Fibroblast of lung (primary cell): ENCODE data around the gene PKD1L1. TPM values are rescaled to one million over a fixed set of nuclear protein-coding genes. Genes with fewer than 3 reads are reported as not detected.
A peak's percentile ranks its signal among the peaks of the same experiment; 100 is the strongest.

Experiments
- DNase-seq, 2 donors: peaks; one replicate each; pipeline versions ENCODE4 v3.0.0 to v3.0.0-alpha.2; 2010; ENCODE audit warnings: low read depth in 2 of 2
- H2AFZ ChIP-seq: 2 replicates; pipeline ENCODE4 v1.5.1; 2012; ENCODE audit warnings: low read length, control low read depth, inconsistent platforms
- H3K27ac ChIP-seq: 2 replicates; pipeline ENCODE4 v1.5.1; 2011; ENCODE audit warnings: low read length, control low read depth; ENCODE audit not compliant: insufficient read depth
- H3K27me3 ChIP-seq: 2 replicates; pipeline ENCODE4 v1.5.1; 2011; ENCODE audit warnings: mild to moderate bottlenecking, low read length; ENCODE audit not compliant: control insufficient read depth, insufficient read depth
- H3K36me3 ChIP-seq: 2 replicates; pipeline ENCODE4 v1.5.1; 2011; ENCODE audit warnings: low read length; ENCODE audit not compliant: control insufficient read depth, insufficient read depth
- H3K4me1 ChIP-seq: 2 replicates; pipeline ENCODE4 v1.5.1; 2011; ENCODE audit warnings: low read length; ENCODE audit not compliant: control insufficient read depth, insufficient read depth; ENCODE audit errors: extremely low read depth
- H3K4me2 ChIP-seq: 2 replicates; pipeline ENCODE4 v1.5.1; 2011; ENCODE audit warnings: low read length, control low read depth; ENCODE audit not compliant: insufficient read depth; ENCODE audit errors: extremely low read depth
- H3K4me3 ChIP-seq, 4 experiments: fragments of 200-600 bp in 1 of 4; sonication (generic) in 1 of 4; replicated peaks in 1 of 4; 2 replicates each; pipeline ENCODE4 v1.5.1; 2011 to 2016; ENCODE audit warnings: low read length in 4 of 4, low read depth in 3 of 4, mild to moderate bottlenecking in 3 of 4, control low read depth in 2 of 4, inconsistent platforms in 1 of 4, mixed read lengths in 1 of 4; ENCODE audit not compliant: insufficient read depth in 1 of 4; ENCODE audit errors: control extremely low read depth in 1 of 4
- H3K79me2 ChIP-seq: 2 replicates; pipeline ENCODE4 v1.5.1; 2012; ENCODE audit warnings: mild to moderate bottlenecking, low read length, inconsistent platforms; ENCODE audit not compliant: control insufficient read depth, insufficient read depth
- H3K9ac ChIP-seq: 2 replicates; pipeline ENCODE4 v1.5.1; 2011; ENCODE audit warnings: mild to moderate bottlenecking, low read length, control low read depth; ENCODE audit not compliant: insufficient read depth
- H3K9me3 ChIP-seq: 2 replicates; pipeline ENCODE4 v1.5.1; 2012; ENCODE audit warnings: low read depth, low read length; ENCODE audit not compliant: control insufficient read depth, insufficient read depth
- H4K20me1 ChIP-seq: 2 replicates; pipeline ENCODE4 v1.5.1; 2011; ENCODE audit warnings: low read length; ENCODE audit not compliant: control insufficient read depth, insufficient read depth; ENCODE audit errors: extremely low read depth
- EZH2 ChIP-seq: IDR thresholded peaks from 2 replicates; pipeline ENCODE4 v1.5.1; 2012; ENCODE audit warnings: low read length, control low read depth, mild to moderate bottlenecking; ENCODE audit errors: missing control alignments
- polyA plus RNA-seq, 2 donors: library from polyadenylated mRNA; depleted of rRNA in 1 of 2; stranded (reverse) in 1 of 2; unstranded in 1 of 2; fragments of >200 nt; gene quantifications; 2 replicates each; pipeline ENCODE4 v1.2.1, GENCODE V29; 2011 to 2012; ENCODE audit warnings: missing spikeins in 1 of 2
- total RNA-seq: library from RNA; depleted of rRNA; stranded (reverse); fragments of >200 nt; gene quantifications from 2 replicates; pipeline ENCODE4 v1.2.1, GENCODE V29; 2014
- TF ChIP-seq, protein P1 (sequence below), 2 donors: IDR thresholded peaks in 1 of 2; conservative IDR thresholded peaks in 1 of 2; 1 replicate in 1 of 2; 2 replicates in 1 of 2; pipeline ENCODE4 v1.5.1; 2011 to 2012; ENCODE audit warnings: low read length in 2 of 2, control low read depth in 1 of 2, inconsistent platforms in 1 of 2, low read depth in 1 of 2, mild to moderate bottlenecking in 1 of 2

The PKD1L1 gene
- total and polyA plus RNA-seq, 2 donors (not counting 1 experiment from before 2014, with no cell fraction given) = under 0.01 to 0.12 TPM

DNA sequence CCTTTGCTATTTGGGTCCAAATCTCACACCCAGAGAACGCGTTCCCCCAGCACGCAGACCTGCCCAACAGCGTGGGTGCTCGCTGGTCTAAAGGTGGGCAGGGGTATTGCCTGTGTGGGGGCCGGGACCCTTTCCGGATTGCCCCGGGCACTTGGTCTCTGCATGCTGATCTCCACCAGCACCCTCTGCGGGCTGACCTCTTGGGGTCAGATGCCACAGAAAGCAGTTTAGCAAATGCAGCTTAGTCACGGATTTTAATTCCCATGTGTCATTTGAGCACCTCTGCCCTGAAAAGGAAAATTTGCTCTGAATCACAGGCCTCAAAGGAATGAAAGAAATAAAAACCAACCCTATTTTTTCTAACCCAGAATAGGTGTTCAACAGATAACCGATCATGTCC is 46.7 kb downstream of the PKD1L1 start:
- DNase-seq = peak in 1 of 2 donors; percentile 71
- peaks cover 3% of the 10 kb centered on the region for H3K27me3 ChIP-seq
- no peaks in the 10 kb centered on the region for H3K9me3 ChIP-seq
- no peaks in the 10 kb centered on the region for H3K4me1 ChIP-seq
- H3K4me2 ChIP-seq = no peak overlapping the region
- no peak overlapping the region for H2AFZ ChIP-seq
- no peak overlapping the region for H3K9ac ChIP-seq
- no peak overlapping the region for H3K4me3 ChIP-seq
- no peaks in the 10 kb centered on the region for H3K79me2 ChIP-seq
- no peaks in the 10 kb centered on the region for H3K36me3 ChIP-seq
- no peak overlapping the region for H3K27ac ChIP-seq
- TF ChIP-seq, protein P1, sequence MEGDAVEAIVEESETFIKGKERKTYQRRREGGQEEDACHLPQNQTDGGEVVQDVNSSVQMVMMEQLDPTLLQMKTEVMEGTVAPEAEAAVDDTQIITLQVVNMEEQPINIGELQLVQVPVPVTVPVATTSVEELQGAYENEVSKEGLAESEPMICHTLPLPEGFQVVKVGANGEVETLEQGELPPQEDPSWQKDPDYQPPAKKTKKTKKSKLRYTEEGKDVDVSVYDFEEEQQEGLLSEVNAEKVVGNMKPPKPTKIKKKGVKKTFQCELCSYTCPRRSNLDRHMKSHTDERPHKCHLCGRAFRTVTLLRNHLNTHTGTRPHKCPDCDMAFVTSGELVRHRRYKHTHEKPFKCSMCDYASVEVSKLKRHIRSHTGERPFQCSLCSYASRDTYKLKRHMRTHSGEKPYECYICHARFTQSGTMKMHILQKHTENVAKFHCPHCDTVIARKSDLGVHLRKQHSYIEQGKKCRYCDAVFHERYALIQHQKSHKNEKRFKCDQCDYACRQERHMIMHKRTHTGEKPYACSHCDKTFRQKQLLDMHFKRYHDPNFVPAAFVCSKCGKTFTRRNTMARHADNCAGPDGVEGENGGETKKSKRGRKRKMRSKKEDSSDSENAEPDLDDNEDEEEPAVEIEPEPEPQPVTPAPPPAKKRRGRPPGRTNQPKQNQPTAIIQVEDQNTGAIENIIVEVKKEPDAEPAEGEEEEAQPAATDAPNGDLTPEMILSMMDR (conservative IDR thresholded peaks at IDR 0.05 in 1 of 2, IDR thresholded peaks at IDR 0.05 in 1 of 2; ENCODE audit: low read depth in 1 of 2, low read length in 2 of 2) = no peak
- TF ChIP-seq EZH2 = no peak
- H4K20me1 ChIP-seq = no peaks in the 10 kb centered on the region

DNA sequence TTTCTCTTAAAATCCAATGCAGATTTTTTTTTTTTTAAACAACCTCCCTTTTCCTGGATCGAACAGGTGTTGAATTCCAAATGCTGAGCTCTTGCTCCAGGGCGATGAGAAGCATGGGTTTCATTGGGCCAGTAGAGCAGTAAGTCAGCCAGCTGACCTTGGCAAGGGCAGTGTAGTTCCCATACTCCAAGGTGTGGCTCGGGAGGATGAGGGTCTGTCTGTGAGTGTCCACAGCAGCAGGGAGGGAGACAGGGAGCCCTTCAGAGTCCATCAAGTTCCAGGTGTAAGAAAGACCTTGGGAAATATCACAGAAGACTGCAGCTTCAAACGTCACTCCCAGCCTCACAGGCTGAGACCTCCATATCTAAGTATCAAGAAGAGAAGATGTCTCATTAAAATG is 50.4 kb downstream of the PKD1L1 start:
- TF ChIP-seq EZH2 = no peak
- Histone ChIP-seq H3K36me3 (no peaks in the 10 kb centered on the region), H4K20me1 (no peaks in the 10 kb centered on the region), H3K4me3 (no peak overlapping the region), H3K27ac (no peak overlapping the region), H3K79me2 (no peaks in the 10 kb centered on the region), H3K27me3 (peaks cover 3% of the 10 kb centered on the region), H3K4me1 (no peaks in the 10 kb centered on the region), H3K9me3 (no peaks in the 10 kb centered on the region), H2AFZ (no peak overlapping the region), H3K9ac (no peak overlapping the region), H3K4me2 (no peak overlapping the region)
- DNase-seq = no peak

DNA sequence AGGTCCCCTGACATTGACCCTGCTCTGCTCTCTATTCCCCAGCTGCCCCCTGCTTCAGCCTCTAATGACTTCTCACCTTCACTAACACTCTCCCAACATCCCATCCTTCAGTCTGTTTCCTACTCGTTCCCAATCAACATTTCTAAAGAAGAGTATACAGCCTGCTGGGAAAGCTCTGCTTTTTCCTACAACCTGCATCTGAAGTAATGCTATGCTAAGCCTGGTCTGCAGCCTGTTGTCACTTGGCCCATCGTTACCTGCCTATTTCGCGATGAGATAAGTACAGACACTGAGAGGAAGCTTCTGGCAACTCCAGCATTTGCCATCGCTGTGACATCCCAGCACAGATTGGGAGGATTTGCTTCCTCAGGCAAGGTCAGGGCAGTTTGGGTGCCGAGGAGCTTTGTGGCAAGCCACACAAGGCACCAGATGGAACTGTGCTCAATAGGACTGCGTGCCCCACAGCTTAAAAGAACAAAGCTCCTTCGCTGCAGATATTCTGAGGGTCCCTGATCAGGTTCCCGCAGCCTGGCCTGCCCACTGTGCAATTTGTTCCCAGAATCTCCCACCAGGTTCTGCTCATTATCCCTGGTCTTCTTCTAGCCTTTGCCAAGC is 51.4 kb downstream of the PKD1L1 start:
- Histone ChIP-seq H3K4me2 (no peak overlapping the region), H4K20me1 (no peaks in the 10 kb centered on the region), H3K9ac (no peak overlapping the region), H3K27ac (no peak overlapping the region), H3K4me3 (no peak overlapping the region), H3K9me3 (no peaks in the 10 kb centered on the region), H3K79me2 (no peaks in the 10 kb centered on the region), H3K27me3 (peaks cover 3% of the 10 kb centered on the region), H2AFZ (no peak overlapping the region), H3K36me3 (no peaks in the 10 kb centered on the region), H3K4me1 (no peaks in the 10 kb centered on the region)
- no peak for DNase-seq
- TF ChIP-seq, protein P1 (conservative IDR thresholded peaks at IDR 0.05 in 1 of 2, IDR thresholded peaks at IDR 0.05 in 1 of 2; ENCODE audit: low read depth in 1 of 2, low read length in 2 of 2) = no peak
- TF ChIP-seq EZH2 = no peak
